GM12864 (cell line): ENCODE measurements around the gene ERVV-1.

Experiments used
- DNase-seq: peaks from one replicate; pipeline ENCODE4 v3.0.0-alpha.2; 2011; ENCODE audit warnings: low read depth
- H3K4me3 ChIP-seq: 2 replicates; pipeline ENCODE4 v1.5.1; 2011; ENCODE audit warnings: mild to moderate bottlenecking, low read depth, low read length, control low read depth
- CTCF ChIP-seq: IDR thresholded peaks from 2 replicates; pipeline ENCODE4 v1.5.1; 2011; ENCODE audit warnings: low read depth, mild to moderate bottlenecking, moderate library complexity, low read length, control low read depth, inconsistent platforms; ENCODE audit errors: missing control alignments

The ERVV-1 gene

DNA sequence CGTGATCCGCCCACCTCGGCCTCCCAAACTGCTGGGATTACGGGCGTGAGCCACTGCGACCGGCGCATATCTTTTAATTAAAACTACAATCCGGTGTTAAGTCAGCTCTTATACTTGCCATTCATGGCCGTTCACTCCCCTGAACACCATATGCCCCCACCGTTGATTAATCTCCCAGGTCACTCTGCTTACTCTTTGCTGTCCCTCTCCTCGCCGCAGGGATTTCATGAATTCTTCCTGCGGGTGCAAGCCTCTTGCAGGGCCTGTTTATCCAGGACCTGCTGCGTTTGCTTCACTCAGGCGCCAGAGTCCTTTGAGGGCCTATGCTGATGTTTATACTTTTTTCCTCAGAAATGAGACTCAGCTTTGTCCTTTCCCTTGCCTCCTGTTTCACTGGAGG, 31.8 kb downstream of the ERVV-1 start:
- TF ChIP-seq CTCF = no peak
- DNase-seq = no peak

GRCh38 chr19:53047379-53047778, 33.7 kb downstream of the ERVV-1 start:
- TF ChIP-seq CTCF = no peak
- H3K4me3 ChIP-seq = no peak overlapping the region
- DNase-seq = no peak

More for the DNA sequence above, 31.8 kb downstream of the ERVV-1 start:
- no peak overlapping the region for H3K4me3 ChIP-seq

DNA sequence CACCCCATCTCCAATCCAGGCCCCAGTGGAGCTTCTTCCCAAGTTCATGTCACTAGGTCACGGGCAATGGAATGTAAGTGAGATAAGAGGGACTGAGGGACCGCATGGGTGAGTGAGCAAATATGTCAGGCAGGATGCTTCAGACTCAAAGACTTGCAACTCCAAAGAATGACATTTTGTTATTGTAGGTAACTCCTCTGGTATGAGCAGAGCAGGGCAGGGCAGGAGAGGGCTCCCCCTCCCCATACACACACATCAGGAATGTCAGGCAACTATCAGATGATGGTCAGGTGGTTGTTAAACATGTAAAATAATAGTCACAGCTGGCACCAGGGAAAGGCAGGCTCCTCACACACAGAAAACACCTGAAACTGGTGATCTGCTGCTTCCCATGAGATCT, 41.4 kb downstream of the ERVV-1 start:
- no peak overlapping the region for H3K4me3 ChIP-seq
- no peak for DNase-seq
- no peak for TF ChIP-seq CTCF

DNA sequence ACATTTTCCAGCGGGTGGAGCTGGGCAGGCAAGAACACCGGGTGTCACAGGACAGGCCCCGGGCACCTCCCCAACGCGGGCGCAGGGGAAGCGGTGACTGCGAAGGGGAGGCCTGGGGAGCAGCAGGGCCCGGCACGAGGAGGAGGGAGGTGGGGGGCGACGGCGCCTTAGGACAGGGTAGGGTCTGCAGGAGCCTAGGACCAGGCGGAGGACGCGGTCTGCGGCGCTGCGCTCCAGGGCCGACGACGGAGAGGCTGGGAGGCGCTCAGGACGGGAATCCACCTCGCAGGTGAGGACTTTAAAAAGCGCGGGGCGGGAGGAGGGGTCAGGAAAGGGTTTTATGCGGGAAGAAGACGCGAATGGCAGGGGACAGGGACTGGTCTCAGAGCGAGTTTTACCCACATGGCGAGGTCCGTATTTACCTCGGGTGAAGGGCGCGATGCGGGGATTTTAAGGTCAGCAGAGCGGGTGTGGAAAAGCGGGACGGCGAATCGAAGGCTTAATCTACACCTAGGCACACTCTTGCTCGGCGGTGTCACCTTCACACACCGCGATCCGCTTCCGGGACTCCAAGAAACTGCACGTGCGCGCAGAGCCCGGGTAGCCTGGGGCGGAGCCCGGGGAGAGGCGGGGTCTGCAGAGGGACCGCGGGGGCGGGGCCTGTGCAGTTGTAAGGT, 44.3 kb downstream of the ERVV-1 start:
- no peak overlapping the region for H3K4me3 ChIP-seq
- TF ChIP-seq CTCF = no peak
- no peak for DNase-seq
